Heart right ventricle (tissue), 16 donors: Measurements from ENCODE around the gene WHRN. TPM values are rescaled to one million over a fixed set of nuclear protein-coding genes. Genes with fewer than 3 reads are reported as not detected.

Experiments
- ATAC-seq, 8 donors: fragments of 200-7000 bp; cut with Tn5 transposase; one replicate each; pipeline ENCODE4 v1.9.1; 2020; ENCODE audit warnings: mild to moderate bottlenecking in 8 of 8, moderate library complexity in 8 of 8, moderate number of reproducible peaks in 1 of 8
- DNase-seq, 2 donors: peaks; one replicate each; pipeline ENCODE4 v3.0.0-alpha.2; 2020
- H3K27ac ChIP-seq, 10 donors: fragments of 200-600 bp; sonication (generic) in 2 of 10; one replicate each; pipeline versions ENCODE4 v1.5.0 to v1.8.0; 2020 to 2022; ENCODE audit warnings: mild to moderate bottlenecking in 3 of 10
- H3K27me3 ChIP-seq, 7 donors: fragments of 200-600 bp; one replicate each; pipeline ENCODE4 v1.8.0; 2021 to 2022; ENCODE audit warnings: mild to moderate bottlenecking in 2 of 7
- H3K36me3 ChIP-seq, 9 donors: fragments of 200-600 bp; sonication (generic) in 1 of 9; one replicate each; pipeline versions ENCODE4 v1.5.0 to v1.8.0; 2020 to 2022; ENCODE audit warnings: mild to moderate bottlenecking in 2 of 9
- H3K4me1 ChIP-seq, 9 donors: fragments of 200-600 bp; sonication (generic) in 1 of 9; one replicate each; pipeline versions ENCODE4 v1.5.0 to v1.8.0; 2020 to 2022; ENCODE audit warnings: mild to moderate bottlenecking in 4 of 9
- H3K4me3 ChIP-seq, 10 donors: fragments of 200-600 bp; sonication (generic) in 2 of 10; one replicate each; pipeline versions ENCODE4 v1.5.0 to v1.8.0; 2020 to 2022; ENCODE audit warnings: mild to moderate bottlenecking in 7 of 10, moderate library complexity in 2 of 10
- H3K9me3 ChIP-seq, 11 donors: fragments of 200-600 bp in 10 of 11; sonication (generic) in 2 of 11; one replicate each; pipeline versions ENCODE4 v1.5.0 to v1.8.0; 2013 to 2022; ENCODE audit warnings: mild to moderate bottlenecking in 2 of 11, control low read depth in 1 of 11, moderate library complexity in 1 of 11
- CTCF ChIP-seq, 9 donors: fragments of 200-600 bp; sonication (generic) in 2 of 9; IDR thresholded peaks; one replicate each; pipeline versions ENCODE4 v1.5.0 to v1.8.0; 2021 to 2022; ENCODE audit warnings: antibody characterized with exemption in 9 of 9, mild to moderate bottlenecking in 5 of 9, moderate library complexity in 1 of 9
- WGBS, 2 donors: extraction: QIAGEN DNeasy Blood & Tissue Kit; methylation state at CpG; one replicate each; pipeline ENCODE4 v1.1.7; 2013; ENCODE audit warnings: inconsistent platforms in 1 of 2; 5-methylcytosine and 5-hydroxymethylcytosine counted together
- intact Hi-C, 10 donors: fragments of 100-400 bp; cut with DNase I; formaldehyde crosslinking; loops; one replicate each; pipeline versions ENCODE4 v1.11.1 to v1.14.2; 2022
- polyA plus RNA-seq, 2 donors: library from polyadenylated mRNA; stranded (reverse); fragments of 200-250 nt; gene quantifications; one replicate each; pipeline ENCODE4 v1.2.3, GENCODE V29; 2013
- total RNA-seq, 10 donors: library from RNA; stranded (reverse); fragmentation: NEBNext Ultra II Directional in 3 of 10; extraction: Animal tissue kit (Norgen Biotek cat#: 25700) in 3 of 10; gene quantifications; one replicate each; pipeline versions ENCODE4 v1.2.1 to v1.2.4, GENCODE V29; 2021 to 2023
- donor health status: Arrhythmogenic right ventricular cardiomyopathy.
- donor health status: ischemic (EF 13 %, LVEDD 7.1; RV severe dilation, severe dysfunction).
- donor health status: healthy with polysubstance abuse.
- donor health status: DM: no; HTN: yes; CAD: no.
- donor health status: DM: no; HTN: no; CAD: no.
- donor health status: ischemic (EF 25% LVEDD 6.9; RV normal size, moderate dysfunction).
- donor health status: ischemic (EF 25% LVEDD 5.7; RV mildly dilated, moderate dysfunction).
- donor health status: healthy.
- donor health status: DM: yes; HTN: yes; CAD: no.
- donor health status: Ischemic cardiomyopathy.
- donor health status: ischemic (EF 35%, LVEDD 5.7; RV mildly dilated, moderate dysfunction).
- donor health status: nonischemic (EF 11% LVEDD 7.7; RV severe dilation, severe dysfunction).
- donor health status: DM: yes; HTN: yes; CAD: no.
- donor health status: PGD.
- donor health status: ischemic (EF 29% LVEDD 5.4; RV normal size, mild dysfunction).
- donor health status: nonischemic (EF 23%, LVEDD 6.1; RV moderate dilation, normal function).

The WHRN gene
- total and polyA plus RNA-seq, 12 donors, result 0.13 to 1.3 (median 0.58) TPM; not detected in 1

- ATAC-seq, result no peak
- intact Hi-C loops, result no loop called here
- 94 to 96% methylated on average over 2 of the region's 2 CpGs for WGBS, 2 donors
- H3K9me3 ChIP-seq, result peaks cover 0 to 21% (median 0%) of the 10 kb centered on the region in 11 donors
- no peak overlapping the region for H3K4me3 ChIP-seq
- no peaks in the 10 kb centered on the region for H3K27me3 ChIP-seq
- no peak for TF ChIP-seq CTCF (IDR thresholded peaks at IDR 0.05)
- no peaks in the 10 kb centered on the region for H3K36me3 ChIP-seq
- H3K4me1 ChIP-seq, result no peaks in the 10 kb centered on the region
- DNase-seq, result no peak
- no peak overlapping the region for H3K27ac ChIP-seq
These were observed 37.4 kb downstream of the WHRN start for GRCh38 chr9:114467910-114468309.

- Histone ChIP-seq H3K4me1 (no peaks in the 10 kb centered on the region), H3K36me3 (no peaks in the 10 kb centered on the region), H3K4me3 (no peak overlapping the region), H3K27me3 (no peaks in the 10 kb centered on the region), H3K27ac (no peak overlapping the region), H3K9me3 (peaks cover 0 to 21% (median 0%) of the 10 kb centered on the region in 11 donors)
- intact Hi-C loops, result no loop called here
- DNase-seq (no peak), ATAC-seq (no peak)
- 89 to 91% methylated on average over 19 of the region's 19 CpGs for WGBS, 2 donors
- TF ChIP-seq CTCF (IDR thresholded peaks at IDR 0.05), result no peak
These were observed 38.0 kb downstream of the WHRN start for GRCh38 chr9:114467226-114467750.

- no peaks in the 10 kb centered on the region for H3K36me3 ChIP-seq
- H3K27ac ChIP-seq, result no peak overlapping the region
- 78 to 84% methylated on average over 28 of the region's 28 CpGs for WGBS, 2 donors
- intact Hi-C loops, result no loop called here
- no peaks in the 10 kb centered on the region for H3K27me3 ChIP-seq
- peaks cover 0 to 17% (median 0%) of the 10 kb centered on the region in 11 donors for H3K9me3 ChIP-seq
- TF ChIP-seq CTCF (IDR thresholded peaks at IDR 0.05), result no peak
- H3K4me1 ChIP-seq, result no peaks in the 10 kb centered on the region
- DNase-seq (no peak), ATAC-seq (no peak)
- H3K4me3 ChIP-seq, result no peak overlapping the region
These were observed 39.1 kb downstream of the WHRN start for GRCh38 chr9:114465906-114466900.

- no peaks in the 10 kb centered on the region for H3K36me3 ChIP-seq
- no peak for ATAC-seq
- H3K27me3 ChIP-seq, result no peaks in the 10 kb centered on the region
- peaks cover 0 to 17% (median 0%) of the 10 kb centered on the region in 11 donors for H3K9me3 ChIP-seq
- no peak for TF ChIP-seq CTCF (IDR thresholded peaks at IDR 0.05)
- intact Hi-C loops, result no loop called here
- no peaks in the 10 kb centered on the region for H3K4me1 ChIP-seq
- no peak overlapping the region for H3K27ac ChIP-seq
- no peak for DNase-seq
- 89 to 91% methylated on average over 4 of the region's 4 CpGs for WGBS, 2 donors
- H3K4me3 ChIP-seq, result no peak overlapping the region
These were observed 39.9 kb downstream of the WHRN start for GRCh38 chr9:114465417-114465816.
